NCI-H82 treated with DMSO at 0.1 percent for 48 hours (cell line): ENCODE measurements around the gene DNAJC3.
A peak's percentile ranks its signal among the peaks of the same experiment; 100 is the strongest.
"Not testable (repeated sequence)": the region's sequence is repeated elsewhere in the genome, so short reads cannot be mapped to it uniquely, and the experiment has no call there.

Source experiments
- DNase-seq: peaks from one replicate; lab custom pipeline; 2025; ENCODE audit not compliant: unreplicated experiment; lab: John Stamatoyannopoulos, UW

DNAJC3 gene

GRCh38 chr13:95763601-95764000, 86.7 kb downstream of the DNAJC3 start:
- no peak for DNase-seq

- no peak for DNase-seq
Observed at GRCh38 chr13:95771905-95772304, 95.0 kb downstream of the DNAJC3 start.

GRCh38 chr13:95779522-95779921, 102.6 kb downstream of the DNAJC3 start:
- no peak for DNase-seq

GRCh38 chr13:95781016-95781415, 104.1 kb downstream of the DNAJC3 start:
- no peak for DNase-seq

GRCh38 chr13:95781940-95782339, 105.0 kb downstream of the DNAJC3 start:
- DNase-seq = not testable (repeated sequence)

- no peak for DNase-seq
Observed at GRCh38 chr13:95783747-95784146, 106.8 kb downstream of the DNAJC3 start.

- no peak for DNase-seq
Observed at GRCh38 chr13:95784161-95784899, 107.4 kb downstream of the DNAJC3 start.

GRCh38 chr13:95784900-95785290, 108.0 kb downstream of the DNAJC3 start:
- DNase-seq = no peak

GRCh38 chr13:95787356-95788099, 110.6 kb downstream of the DNAJC3 start:
- no peak for DNase-seq

GRCh38 chr13:95788100-95788463, 111.1 kb downstream of the DNAJC3 start:
- no peak for DNase-seq

GRCh38 chr13:95789315-95789714, 112.4 kb downstream of the DNAJC3 start:
- DNase-seq = not testable (repeated sequence)

GRCh38 chr13:95791084-95791722, 114.3 kb downstream of the DNAJC3 start:
- no peak for DNase-seq

- no peak for DNase-seq
Observed at GRCh38 chr13:95793018-95793555, 116.1 kb downstream of the DNAJC3 start.

- no peak for DNase-seq
Observed at GRCh38 chr13:95793781-95794180, 116.8 kb downstream of the DNAJC3 start.

GRCh38 chr13:95797016-95797415, 120.1 kb downstream of the DNAJC3 start:
- no peak for DNase-seq

GRCh38 chr13:95800436-95800835, 123.5 kb downstream of the DNAJC3 start:
- DNase-seq = peak; percentile 20

- DNase-seq = no peak
Observed at GRCh38 chr13:95801825-95802224, 124.9 kb downstream of the DNAJC3 start.

- DNase-seq = no peak
Observed at GRCh38 chr13:95805921-95806320, 129.0 kb downstream of the DNAJC3 start.

GRCh38 chr13:95809429-95809828, 132.5 kb downstream of the DNAJC3 start:
- no peak for DNase-seq

GRCh38 chr13:95813139-95813538, 136.2 kb downstream of the DNAJC3 start:
- no peak for DNase-seq

- DNase-seq = no peak
Observed at GRCh38 chr13:95814495-95814894, 137.6 kb downstream of the DNAJC3 start.

GRCh38 chr13:95822303-95822702, 145.4 kb downstream of the DNAJC3 start:
- DNase-seq = no peak
